Activated gamma-delta T cell treated with anti-CD3 and anti-CD28 coated beads, Interleukin-2, amount 50 U/mL, for 16 hours (primary cell): ENCODE measurements around the gene GCNT4.

Experiments
- DNase-seq: peaks from one replicate; pipeline ENCODE4 v3.0.0-alpha.2; 2020; ENCODE audit warnings: low read depth

Gene GCNT4

DNA sequence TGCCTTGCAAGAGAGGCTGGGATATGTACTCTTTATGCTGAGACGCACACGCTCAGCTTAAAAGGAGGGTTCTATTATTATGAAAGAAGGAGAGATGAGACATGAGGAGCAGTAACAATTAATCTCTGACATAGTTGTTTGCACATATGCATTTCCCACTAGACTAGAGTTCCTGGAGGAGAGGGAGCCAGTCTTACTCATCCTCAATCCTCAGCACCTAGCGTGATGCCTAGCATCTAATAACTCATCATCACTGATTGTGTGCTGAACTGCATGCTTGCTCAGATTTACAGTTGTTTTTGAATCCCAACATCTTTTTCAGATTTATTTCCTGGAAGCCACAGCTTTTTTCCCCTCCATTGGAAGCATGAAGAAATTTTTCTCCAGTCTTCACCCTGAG is 35.5 kb downstream of the GCNT4 start:
- no peak for DNase-seq

DNA sequence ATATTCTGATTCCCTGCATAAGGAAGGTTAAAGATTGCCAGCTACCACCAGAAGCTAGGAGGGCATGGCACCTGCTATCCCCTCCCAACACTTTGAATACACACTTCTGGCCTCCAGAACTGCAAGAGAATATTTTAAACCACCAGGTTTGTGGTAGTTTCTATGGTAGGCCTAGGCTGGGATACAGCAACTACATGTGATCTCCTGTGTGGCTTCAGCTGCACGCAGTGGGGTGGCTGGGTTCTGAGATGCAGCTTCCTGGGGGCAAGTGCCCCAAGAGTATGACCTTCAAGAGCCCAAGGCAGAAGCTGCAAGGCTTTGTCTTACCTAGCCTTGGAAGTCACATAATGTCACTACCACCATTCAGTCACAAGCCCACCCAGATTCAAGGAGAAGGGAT is 39.6 kb downstream of the GCNT4 start:
- no peak for DNase-seq

DNA sequence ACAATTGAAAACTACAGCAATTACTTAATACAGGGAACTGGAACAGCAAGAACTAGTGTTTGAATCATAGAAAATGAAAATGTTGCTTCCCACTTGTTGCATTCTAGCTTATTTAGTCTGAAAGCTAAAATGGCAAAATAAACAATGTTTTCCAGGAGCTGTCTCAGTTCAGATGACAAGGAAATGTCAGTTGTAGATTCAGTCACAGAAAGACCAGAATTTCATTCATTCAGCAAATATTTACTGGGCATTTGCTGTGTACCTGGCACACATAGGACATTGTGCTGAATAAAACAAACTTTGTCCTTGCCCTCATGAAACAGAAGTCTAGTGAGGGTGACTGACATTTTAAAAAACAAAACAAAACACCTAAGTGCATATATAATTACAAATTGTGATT is 41.5 kb downstream of the GCNT4 start:
- no peak for DNase-seq

DNA sequence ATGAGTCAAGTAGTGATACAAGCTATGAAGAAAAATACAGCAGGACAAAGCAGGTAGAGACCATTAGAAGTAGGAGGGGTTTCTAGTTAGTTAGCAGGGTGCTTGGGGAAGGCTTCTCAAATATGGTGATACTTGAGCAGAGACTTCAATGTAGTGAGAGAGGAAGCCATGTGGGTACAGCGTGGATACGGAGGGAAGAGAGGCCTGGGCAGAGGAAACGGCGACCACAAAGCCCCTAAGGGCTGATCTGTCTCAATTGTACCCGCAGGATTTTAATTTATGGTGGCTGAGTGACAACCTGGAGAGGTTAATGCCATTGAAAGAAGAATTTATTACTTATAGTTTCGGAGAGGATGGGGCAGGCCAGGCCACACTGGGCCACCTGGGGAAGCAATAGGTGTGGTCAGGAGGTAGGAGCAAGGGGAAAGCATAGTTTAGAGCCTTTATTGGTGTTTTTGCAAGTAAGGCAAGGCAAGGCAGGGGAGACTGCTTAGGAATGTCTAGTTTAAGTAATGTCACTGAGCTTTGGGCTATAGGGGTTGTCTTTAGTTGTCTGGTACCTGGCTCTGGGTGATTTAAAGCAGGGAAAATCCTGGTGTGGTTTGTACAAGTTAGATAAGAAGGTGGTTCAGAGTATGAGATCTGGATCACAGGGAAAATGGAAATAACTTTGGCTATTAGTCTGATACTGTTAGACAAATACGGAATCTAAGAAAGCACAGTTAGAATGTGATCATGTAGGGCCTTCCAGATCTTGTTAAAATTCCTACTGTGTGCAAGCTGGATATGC is 42.6 kb downstream of the GCNT4 start:
- no peak for DNase-seq

DNA sequence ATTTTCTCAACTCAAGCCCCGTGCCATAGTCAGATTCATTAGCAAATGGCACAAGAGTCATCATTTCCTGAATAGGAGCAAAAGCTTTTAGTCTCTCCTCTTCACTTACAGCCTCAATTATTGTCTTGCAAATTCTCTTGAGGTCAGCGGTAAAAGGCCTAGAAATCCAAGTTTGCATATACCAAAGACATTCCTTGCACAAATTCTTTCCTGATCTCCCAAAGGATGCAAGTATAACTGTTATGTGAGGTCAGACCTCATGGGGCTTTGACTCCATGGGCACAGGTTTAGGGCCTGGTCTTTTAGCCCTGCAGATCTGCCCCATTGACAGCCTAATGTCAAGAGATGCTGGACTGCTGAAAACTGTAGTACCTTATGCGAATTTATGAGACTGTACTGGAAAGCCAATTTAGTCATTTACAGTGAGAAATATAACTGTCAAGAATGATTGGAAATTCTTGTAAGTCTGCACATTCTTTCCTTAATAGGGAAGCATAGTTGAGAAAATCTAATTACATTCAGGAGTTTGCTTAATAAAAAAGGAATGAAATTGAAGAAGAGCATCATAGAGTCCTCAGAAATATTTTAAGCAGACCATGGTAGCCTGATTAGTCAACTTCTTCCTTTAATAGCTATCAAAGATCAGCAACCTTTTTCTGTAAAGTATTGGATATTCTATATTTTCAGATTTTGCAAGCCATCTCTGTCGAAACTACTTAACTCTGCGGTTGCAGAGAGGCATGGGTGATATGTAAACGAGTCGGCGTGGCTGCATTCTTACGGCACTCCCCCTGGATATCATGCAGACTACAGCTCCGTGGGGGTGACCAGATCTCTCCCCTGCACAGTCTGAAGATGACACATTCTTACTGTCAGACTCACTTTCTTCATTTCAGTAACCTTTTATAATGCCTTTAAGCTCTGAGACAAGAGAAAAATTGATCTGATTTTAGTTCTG is 45.2 kb downstream of the GCNT4 start:
- DNase-seq, result no peak

DNA sequence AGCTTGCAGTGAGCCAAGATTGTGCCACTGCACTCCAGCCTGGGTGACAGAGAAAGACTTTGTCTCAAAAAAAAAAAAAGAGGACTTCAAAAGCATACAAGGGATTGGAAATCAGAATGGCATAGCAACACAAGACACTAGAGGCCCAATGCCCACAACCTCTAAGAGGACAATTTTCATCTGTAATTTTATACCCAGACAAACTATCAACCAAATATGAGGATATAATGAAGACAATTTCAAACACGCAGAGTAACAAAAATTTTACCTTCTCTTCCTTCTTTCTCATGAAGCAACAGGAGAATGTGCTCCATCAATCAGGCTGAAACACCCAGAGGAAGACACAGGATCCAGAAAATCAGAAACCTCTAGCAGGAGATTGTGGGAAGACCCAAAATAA is 46.8 kb downstream of the GCNT4 start:
- DNase-seq, result no peak
